HG03565 (cell line): ENCODE data around the gene DTX1.

Experiments
- ATAC-seq: cut with Tn5 transposase; IDR thresholded peaks from one replicate; pipeline ENCODE4 v1.9.1; 2021; ENCODE audit warnings: mild to moderate bottlenecking, moderate library complexity; ENCODE audit not compliant: unreplicated experiment

The DTX1 gene

GRCh38 chr12:113054948-113055486 is 1.5 kb upstream of the DTX1 start:
- ATAC-seq: no peak

DNA sequence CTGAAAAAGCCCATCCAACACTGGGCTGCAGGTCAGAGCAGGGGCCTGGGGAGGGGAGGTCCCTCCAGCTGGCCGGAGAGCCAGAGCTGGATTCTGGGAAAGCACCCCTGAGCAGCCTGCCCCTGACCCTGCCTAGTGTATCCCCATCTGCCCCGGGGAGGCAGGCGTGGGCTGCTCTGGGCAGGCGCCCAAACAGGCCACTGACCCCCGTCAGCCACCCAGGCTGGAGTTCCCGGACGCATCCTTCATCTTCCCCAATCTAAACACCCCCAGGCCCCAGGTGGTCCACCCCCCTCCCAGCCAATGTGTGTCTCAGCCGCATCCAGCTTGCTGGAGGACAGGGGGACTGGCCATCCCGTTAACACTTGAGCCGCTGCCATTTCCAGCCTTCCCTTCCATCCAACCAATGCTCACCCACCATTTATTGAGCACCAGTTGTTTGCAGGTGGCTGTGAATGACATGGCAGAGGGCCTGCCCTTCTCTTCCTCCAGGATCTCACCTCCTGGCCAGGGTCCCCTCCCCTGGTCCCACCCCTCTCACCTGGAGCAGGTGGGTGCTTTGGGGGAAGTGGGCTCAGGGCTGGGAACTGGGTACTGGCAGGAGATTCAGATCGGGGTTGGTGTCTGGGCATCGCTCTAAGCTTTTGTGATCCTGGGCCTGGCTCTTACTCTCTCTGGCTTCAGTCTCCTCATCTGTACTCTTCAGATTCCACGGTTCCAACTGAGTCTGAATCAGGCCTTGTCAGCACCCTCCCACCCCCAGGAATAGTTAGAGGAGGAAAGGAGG is 743 bp upstream of the DTX1 start:
- no peak for ATAC-seq

- no peak for ATAC-seq
Measured at GRCh38 chr12:113056381-113056630, 224 bp upstream of the DTX1 start.

- no peak for ATAC-seq
Measured at GRCh38 chr12:113057565-113058485, 1.3 kb downstream of the DTX1 start.

- no peak for ATAC-seq
Measured at GRCh38 chr12:113058553-113058952, 2.0 kb downstream of the DTX1 start.

- ATAC-seq: no peak
Measured at GRCh38 chr12:113059071-113059595, 2.6 kb downstream of the DTX1 start.

GRCh38 chr12:113060336-113060960 is 3.9 kb downstream of the DTX1 start:
- no peak for ATAC-seq

DNA sequence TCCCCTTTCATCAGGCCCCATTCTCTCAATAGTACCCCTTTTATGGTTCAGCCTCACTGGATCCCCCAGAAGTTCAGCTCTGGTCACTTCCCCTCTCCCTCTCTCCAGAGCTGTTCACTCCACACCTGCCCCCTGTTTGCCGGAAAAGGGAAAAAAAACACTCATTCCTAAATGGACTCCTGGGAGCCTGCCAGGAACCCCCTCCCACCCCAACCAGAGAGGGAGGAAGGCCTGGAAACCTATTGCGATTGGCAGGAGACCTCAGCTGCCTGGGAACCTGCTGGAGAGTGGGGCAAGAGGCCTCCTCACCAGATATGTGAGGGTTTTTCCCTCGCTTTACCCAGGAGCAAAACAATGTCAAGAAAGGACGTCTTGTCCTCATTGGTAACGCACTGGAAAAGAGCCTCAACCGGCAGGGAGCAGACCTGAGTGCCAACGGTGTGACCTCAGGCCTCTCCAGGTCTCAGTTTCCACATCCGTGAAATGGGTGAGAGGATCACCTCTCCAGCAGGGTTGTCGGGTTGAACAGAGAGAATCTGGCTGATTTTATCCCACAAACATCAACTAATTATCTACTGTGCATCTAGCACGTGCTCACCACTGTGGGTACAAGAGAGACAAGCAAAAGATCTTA is 4.6 kb downstream of the DTX1 start:
- ATAC-seq: no peak

DNA sequence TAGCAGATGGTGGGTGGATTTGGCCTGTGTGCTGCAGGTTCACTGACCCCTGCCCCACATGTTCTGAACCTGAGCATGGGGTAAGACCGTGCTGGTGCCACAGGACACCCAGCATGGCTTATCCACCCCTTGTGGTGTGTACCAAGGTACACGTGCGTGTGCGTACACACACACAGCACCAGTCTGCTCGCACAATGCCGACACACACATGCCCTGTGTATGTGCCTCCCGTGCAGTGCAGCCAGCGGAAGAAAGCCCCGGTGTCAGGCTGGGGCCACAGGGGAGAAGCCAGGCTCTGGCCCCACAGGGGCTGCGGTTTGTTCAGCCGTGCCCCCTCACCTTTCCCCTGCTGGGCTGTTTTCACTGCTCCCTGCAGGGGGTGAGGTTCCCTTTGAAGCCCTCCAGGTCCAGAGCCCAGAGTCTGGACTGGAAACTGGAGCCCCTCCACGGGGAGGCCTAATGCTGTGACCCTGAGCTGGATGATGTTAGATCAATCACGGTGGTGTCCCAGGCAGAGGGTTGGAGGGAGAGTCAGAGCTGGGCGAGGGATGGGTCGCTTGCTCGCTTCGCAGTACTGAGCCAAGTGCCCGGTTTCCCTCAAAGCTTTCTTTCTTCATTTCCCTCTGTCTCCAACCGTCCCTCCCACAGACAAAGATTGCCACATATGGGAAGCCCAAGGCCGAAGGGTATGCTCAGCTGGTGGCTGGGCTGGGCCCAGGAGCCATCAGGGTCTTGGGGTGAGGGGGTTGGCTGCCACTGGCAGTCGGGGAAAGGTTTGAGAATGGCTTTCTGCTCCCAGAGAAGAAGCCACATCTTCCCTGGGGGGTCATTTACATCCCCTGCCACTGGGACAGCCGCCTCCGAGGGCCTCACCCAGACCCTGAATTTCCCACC is 6.2 kb downstream of the DTX1 start:
- ATAC-seq: no peak

- no peak for ATAC-seq
Measured at GRCh38 chr12:113063396-113064350, 7.1 kb downstream of the DTX1 start.

GRCh38 chr12:113064395-113065125 is 8.0 kb downstream of the DTX1 start:
- no peak for ATAC-seq

DNA sequence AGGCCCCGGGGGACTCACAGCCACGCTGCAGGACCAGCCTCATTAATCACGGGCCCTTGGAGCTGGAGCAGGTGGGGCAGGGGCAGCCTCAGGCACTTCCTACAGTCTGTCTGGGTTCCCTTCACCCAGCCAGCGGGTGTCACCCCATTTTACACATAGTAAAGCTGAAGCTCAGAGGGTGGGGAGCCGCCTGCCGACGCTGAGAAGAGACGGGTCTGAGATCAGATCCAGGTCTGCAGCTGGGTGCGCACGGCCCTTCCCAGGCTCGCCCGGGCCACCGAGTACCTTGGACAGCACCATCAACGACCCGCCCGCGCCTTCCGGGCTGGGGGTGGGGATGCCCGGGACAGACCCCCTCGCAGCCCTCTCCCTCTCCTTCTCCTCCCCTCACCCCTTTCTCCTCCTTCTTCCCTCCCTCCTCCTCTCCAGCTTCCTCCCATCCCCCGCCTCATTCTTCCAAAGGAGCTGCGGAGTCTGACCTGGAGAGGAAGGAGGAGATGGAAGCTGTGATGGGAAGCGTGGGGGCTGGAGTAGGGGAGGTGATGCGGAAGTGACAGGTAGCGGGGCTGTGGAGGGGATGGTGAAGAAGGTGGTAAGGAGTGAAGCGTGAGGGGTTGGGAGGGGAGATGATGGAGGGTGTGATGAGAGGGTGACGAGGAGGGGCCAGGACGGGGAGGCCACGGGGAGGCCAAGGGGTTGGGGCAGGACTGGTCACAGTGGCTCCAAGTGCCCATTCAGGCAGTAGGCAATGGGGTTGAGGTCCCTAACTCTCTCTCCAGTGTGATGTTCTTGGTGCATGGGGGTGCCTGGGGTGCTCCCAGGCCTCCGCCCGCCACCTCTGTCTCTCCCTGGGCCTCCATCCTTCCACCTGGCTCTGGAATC is 8.8 kb downstream of the DTX1 start:
- ATAC-seq: no peak

DNA sequence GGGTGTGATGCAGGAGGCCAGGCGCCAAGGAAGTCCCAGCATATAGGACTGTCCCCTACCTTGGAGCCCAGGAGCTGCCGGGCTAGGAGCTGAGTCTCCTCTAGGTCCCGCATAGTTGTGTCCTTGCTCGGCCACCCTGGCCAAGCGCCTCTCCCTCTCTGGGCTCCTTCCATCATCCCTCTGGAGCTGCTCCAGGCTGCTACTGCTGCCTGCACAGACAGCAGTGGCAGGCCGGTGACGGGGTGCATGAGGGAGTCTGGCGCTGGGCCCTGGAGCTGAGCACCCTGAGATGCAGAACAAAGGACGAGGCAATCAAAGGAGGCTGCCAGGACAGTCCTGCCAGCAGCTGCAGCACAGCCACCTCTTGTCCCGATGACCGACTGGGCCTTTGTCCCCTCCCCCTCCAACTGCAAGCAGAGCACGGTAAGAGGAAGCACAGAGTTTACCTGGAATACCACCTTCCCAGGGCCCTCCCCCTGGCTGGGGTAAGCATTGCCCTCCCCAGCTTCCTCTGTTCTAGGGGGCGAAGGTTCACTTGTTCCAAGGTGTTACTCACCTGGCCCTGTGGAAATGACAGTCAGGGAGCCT is 10.4 kb downstream of the DTX1 start:
- ATAC-seq: no peak

DNA sequence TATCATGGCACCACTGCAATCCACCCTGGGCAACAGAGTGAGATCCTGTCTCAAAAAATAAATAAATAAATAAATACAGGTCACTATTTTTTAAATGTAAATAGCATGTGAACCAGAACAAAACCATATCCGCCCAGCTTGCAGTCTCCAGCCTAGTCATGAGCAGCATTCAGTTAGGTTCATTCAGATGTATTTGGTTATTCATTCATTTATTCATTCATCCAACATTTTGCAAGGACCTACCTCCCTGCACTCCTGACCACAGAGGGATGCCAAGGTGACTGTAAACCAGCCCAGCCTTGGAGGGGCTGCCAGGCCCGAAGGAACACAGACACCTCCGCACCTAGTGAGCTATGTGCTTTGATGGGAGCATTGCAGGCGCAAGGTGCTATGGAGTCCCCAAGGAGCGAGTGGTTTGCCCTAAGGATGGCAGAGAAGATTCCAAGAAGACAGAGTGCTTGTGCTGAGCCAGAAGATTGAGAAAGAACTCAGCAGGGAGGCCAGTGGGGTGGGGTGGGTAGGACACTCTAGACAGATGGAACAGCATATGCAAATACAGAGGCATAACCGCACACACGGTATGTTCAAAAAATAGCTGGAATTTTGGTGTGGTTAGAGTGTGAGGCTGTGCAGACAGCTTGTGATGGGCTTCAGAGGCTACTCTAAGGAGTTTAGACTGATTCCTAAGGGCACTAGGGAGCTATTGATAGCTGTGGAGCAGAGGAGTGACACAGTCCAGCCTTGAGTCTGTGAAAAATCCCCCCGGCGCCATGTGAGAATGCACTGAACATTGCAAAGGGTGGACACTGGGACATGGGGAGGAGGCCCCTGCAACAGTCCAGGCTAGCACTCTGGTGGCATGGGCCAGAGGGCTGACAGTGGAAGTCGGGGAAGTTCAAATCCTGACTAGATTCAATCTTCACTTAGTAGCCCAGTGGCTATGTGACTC is 11.7 kb downstream of the DTX1 start:
- ATAC-seq: no peak

- no peak for ATAC-seq
Measured at GRCh38 chr12:113069149-113069548, 12.6 kb downstream of the DTX1 start.

DNA sequence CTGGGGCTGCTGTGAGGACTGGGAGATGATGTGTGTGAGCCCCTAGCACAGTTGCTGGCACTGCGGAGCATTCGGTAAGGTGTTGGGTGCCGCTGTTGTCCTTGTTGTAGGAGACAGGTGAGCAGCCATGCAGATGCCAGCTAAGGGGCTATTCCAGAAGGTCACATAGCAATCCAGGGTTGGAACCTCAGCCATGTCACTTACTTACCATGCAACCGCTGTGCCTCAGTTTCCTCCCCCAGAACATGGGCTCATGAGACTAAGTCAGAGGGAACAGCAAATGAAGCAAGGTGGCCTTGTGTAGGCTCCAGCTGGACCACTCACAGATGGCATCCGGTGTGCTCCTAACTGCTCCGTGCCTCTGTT is 13.2 kb downstream of the DTX1 start:
- no peak for ATAC-seq
